Breast epithelium (tissue), 4 donors: ENCODE data around the gene CYBC1. TPM values are rescaled to one million over a fixed set of nuclear protein-coding genes. Genes with fewer than 3 reads are reported as not detected.

Experiments used
- DNase-seq, 2 donors: peaks; one replicate each; pipeline ENCODE4 v3.0.0-alpha.2; 2019; ENCODE audit warnings: low spot score in 2 of 2
- H3K27ac ChIP-seq, 2 donors: fragments of 200-600 bp; sonication (generic) in 1 of 2; one replicate each; pipeline ENCODE4 v1.5.1; 2016 to 2019; ENCODE audit warnings: mild to moderate bottlenecking in 1 of 2
- H3K27me3 ChIP-seq, 2 donors: fragments of 200-600 bp; sonication (generic) in 1 of 2; one replicate each; pipeline versions ENCODE4 v1.5.1 to v1.6.0; 2017 to 2019; ENCODE audit warnings: control low read depth in 1 of 2, mild to moderate bottlenecking in 1 of 2
- H3K36me3 ChIP-seq: fragments of 200-600 bp; one replicate; pipeline ENCODE4 v1.5.1; 2019
- H3K4me1 ChIP-seq, 2 donors: fragments of 200-600 bp; sonication (generic); one replicate each; pipeline ENCODE4 v1.5.1; 2016 to 2019; ENCODE audit warnings: control low read depth in 1 of 2
- H3K4me3 ChIP-seq, 3 donors: fragments of 200-600 bp; sonication (generic); 1 replicate in 2 of 3; 2 replicates in 1 of 3; pipeline ENCODE4 v1.5.1; 2016 to 2019; ENCODE audit warnings: mild to moderate bottlenecking in 3 of 3, moderate library complexity in 2 of 3
- H3K9me3 ChIP-seq, 2 donors: fragments of 200-600 bp; sonication (generic) in 1 of 2; one replicate each; pipeline ENCODE4 v1.5.1; 2016 to 2019; ENCODE audit warnings: control low read depth in 1 of 2
- CTCF ChIP-seq, 3 donors: fragments of 450-650 bp; IDR thresholded peaks; one replicate each; pipeline ENCODE4 v1.5.1; 2016 to 2017; ENCODE audit warnings: antibody characterized with exemption in 3 of 3, mild to moderate bottlenecking in 3 of 3, moderate library complexity in 3 of 3
- POLR2A ChIP-seq: fragments of 450-650 bp; IDR thresholded peaks from one replicate; pipeline ENCODE4 v1.6.1; 2016; ENCODE audit warnings: antibody characterized with exemption, mild to moderate bottlenecking, moderate library complexity
- POLR2AphosphoS5 ChIP-seq, 3 donors: sonication (generic); formaldehyde crosslinking; IDR thresholded peaks; one replicate each; pipeline ENCODE4 v1.6.1; 2017; ENCODE audit warnings: antibody characterized with exemption in 3 of 3
- intact Hi-C: fragments of 100-400 bp; cut with DNase I; formaldehyde crosslinking; loops from one replicate; pipeline ENCODE4 v1.15.1; 2023; ENCODE audit warnings: low total_unique reads
- total RNA-seq, 3 donors: library from RNA; depleted of rRNA; stranded (reverse); fragments of >200 nt; gene quantifications; one replicate each; pipeline ENCODE4 v1.1.0, GENCODE V29; 2016

Gene CYBC1
- total RNA-seq, 3 donors from 2014 or later, result 54.7 to 71.4 (median 61.9) TPM

- Histone ChIP-seq H3K27ac (no peak overlapping the region), H3K4me3 (no peak overlapping the region), H3K36me3 (no peaks in the 10 kb centered on the region), H3K9me3 (no peaks in the 10 kb centered on the region), H3K4me1 (peaks cover 6 to 18% of the 10 kb centered on the region in 2 donors), H3K27me3 (no peaks in the 10 kb centered on the region)
- intact Hi-C loops, result no loop called here
- TF ChIP-seq POLR2A (no peak), CTCF (IDR thresholded peaks at IDR 0.05) (no peak), POLR2AphosphoS5 (IDR thresholded peaks at IDR 0.05) (no peak)
- DNase-seq, result no peak
These were observed 7.7 kb downstream of the CYBC1 start for GRCh38 chr17:82442643-82443464.

GRCh38 chr17:82441691-82442487 lies 8.7 kb downstream of the CYBC1 start:
- intact Hi-C loops, result no loop called here
- Histone ChIP-seq H3K4me1 (peaks cover 6 to 18% of the 10 kb centered on the region in 2 donors), H3K27ac (no peak overlapping the region), H3K36me3 (no peaks in the 10 kb centered on the region), H3K27me3 (no peaks in the 10 kb centered on the region), H3K4me3 (no peak overlapping the region), H3K9me3 (no peaks in the 10 kb centered on the region)
- DNase-seq, result no peak
- TF ChIP-seq POLR2A, result no peak
- no peak for TF ChIP-seq POLR2AphosphoS5 (IDR thresholded peaks at IDR 0.05)
- TF ChIP-seq CTCF (IDR thresholded peaks at IDR 0.05), result no peak

GRCh38 chr17:82440991-82441627 lies 9.4 kb downstream of the CYBC1 start:
- no peak overlapping the region for H3K27ac ChIP-seq
- H3K4me3 ChIP-seq, result peak overlapping the region in 1 of 3 donors; percentile 4
- peaks cover 6 to 17% of the 10 kb centered on the region in 2 donors for H3K4me1 ChIP-seq
- H3K9me3 ChIP-seq, result no peaks in the 10 kb centered on the region
- no peak for DNase-seq
- intact Hi-C loops, result no loop called here
- H3K36me3 ChIP-seq, result no peaks in the 10 kb centered on the region
- no peaks in the 10 kb centered on the region for H3K27me3 ChIP-seq
- TF ChIP-seq POLR2A (no peak), CTCF (IDR thresholded peaks at IDR 0.05) (no peak)

- H3K4me3 ChIP-seq, result peak overlapping the region in 1 of 3 donors; percentile 4
- H3K27ac ChIP-seq, result no peak overlapping the region
- TF ChIP-seq POLR2AphosphoS5 (IDR thresholded peaks at IDR 0.05) (no peak), POLR2A (no peak), CTCF (IDR thresholded peaks at IDR 0.05) (no peak)
- intact Hi-C loops, result no loop called here
- no peak for DNase-seq
- no peaks in the 10 kb centered on the region for H3K36me3 ChIP-seq
- peaks cover under 1 to 11% of the 10 kb centered on the region in 2 donors for H3K4me1 ChIP-seq
- H3K27me3 ChIP-seq, result no peaks in the 10 kb centered on the region
- no peaks in the 10 kb centered on the region for H3K9me3 ChIP-seq
These were observed 10.0 kb downstream of the CYBC1 start for GRCh38 chr17:82440469-82440981.
